Activated CD4-positive, alpha-beta T cell treated with anti-CD3 and anti-CD28 coated beads, Interleukin-2, amount 50 U/mL, for 4 hours (primary cell): ENCODE results near the gene PITPNC1.
"Not testable (repeated sequence)": the region's sequence is repeated elsewhere in the genome, so short reads cannot be mapped to it uniquely, and the experiment has no call there.

ENCODE experiments used
- DNase-seq, 2 experiments: peaks; one replicate each; pipeline ENCODE4 v3.0.0-alpha.2; 2020

Gene PITPNC1

DNA sequence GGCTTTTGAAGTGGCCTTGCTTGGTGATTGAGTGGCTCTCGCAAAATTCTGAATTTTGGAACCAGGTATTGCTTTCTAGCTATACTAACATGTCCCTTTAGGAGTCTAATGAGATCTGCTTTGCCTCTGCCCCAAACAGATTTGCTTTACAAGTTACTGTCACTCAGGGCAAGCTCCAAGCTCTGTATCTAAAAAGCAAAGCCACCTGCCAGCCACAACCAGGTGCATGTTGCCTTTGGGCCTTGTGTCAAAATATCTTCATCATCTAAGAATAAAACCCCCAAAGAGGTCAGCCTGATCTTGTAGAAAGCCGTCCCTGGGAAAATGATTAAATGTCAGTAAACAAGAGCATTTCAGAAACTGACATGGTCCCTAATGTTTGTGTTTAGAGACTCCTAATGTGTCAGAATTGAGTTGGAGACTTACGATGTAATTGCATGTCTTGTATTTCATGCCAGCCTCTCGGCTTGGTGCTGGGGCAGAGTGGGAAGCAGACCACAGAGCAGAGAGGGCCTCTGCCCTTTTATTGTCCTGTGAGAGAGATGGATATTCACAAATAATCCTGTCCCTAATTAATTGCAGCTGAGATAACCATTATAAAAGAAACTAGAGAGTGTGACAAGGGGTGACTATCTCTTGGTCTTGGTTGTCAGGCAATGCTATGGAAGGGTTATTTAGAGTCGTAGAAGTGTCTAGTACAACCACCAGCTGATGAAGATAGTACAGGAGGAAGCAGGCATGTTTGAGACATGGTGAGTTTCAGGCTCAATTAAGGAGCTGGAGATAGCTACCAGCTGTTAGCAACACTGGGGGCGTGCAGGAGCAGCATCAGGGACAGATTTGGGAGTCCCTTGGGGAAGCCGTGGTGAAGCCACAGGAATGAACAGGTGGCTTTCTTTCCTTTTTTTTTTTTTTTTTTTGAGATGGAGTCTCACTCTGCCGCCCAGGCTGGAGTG is 90.7 kb downstream of the PITPNC1 start:
- DNase-seq: no peak

DNA sequence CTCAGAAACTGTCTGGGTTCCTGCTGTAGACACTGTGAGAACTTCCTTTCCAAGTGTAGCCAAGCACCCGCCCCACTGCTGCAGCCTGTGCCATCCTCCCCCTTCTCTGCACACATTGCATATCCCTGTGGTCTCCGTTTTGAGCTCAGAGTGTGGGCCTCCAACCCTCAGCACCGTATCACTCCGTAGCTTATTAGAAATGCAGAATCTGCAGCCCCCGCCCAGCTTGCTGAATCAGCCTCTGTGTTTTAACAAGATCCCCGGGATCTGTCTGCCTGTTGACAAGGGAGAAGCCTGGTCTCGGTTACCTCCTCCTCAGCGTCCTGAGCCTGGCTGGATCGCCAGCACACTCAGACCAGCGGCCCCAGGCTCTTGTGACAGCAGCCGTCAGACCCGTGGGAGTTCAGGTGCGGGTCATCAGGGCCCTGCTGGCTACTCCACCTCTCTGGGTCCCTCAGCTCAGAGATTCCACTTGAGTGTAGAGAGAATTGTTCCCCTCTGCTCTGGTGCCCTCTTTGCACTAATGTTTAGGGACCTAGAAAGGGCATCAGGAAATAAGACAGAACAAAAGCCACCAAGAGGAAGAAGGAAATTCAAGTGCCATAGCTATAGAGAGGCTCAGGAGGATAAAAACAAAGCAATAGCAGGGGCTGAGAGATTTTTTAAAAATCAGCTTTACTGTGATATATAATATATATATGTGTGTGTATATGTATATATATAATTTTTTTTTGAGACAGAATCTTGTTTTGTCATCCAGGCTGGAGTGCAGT is 92.3 kb downstream of the PITPNC1 start:
- peak; percentile 25 to 32 for DNase-seq

DNA sequence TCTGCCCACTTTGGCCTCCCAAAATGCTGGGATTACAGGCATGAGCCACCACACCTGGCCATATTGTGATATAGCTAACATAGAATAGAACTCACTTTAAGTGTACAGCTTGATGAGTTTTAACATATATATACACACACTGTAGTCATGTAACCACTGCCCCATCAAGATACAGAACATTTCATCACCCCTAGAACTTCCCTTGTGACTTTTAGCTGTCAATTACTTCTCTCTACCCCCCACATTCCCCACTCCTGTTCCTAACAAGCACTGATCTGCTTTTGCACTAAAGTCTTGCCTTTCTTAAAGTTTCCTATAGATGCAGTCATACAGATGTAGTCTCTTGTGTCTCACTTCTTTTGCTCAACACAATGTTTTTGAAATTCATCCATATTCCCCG is 93.1 kb downstream of the PITPNC1 start:
- DNase-seq: no peak

DNA sequence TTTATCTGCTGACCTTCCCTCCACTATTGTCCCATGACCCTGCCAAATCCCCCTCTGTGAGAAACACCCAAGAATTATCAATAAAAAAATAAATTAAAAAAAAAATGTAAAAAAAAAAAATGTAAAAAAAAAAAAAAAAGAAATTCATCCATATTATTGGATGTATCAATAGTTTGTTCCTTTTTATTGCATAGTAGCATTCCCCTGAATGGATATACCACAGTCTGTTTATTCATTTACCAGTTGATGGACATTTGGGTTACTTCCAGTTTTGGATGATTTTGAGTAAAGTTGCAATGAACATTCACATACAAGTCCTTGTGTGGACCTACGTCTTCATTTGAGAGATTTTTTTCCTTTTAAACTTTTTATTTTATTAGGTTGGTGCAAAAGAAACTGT is 94.0 kb downstream of the PITPNC1 start:
- DNase-seq: no peak

DNA sequence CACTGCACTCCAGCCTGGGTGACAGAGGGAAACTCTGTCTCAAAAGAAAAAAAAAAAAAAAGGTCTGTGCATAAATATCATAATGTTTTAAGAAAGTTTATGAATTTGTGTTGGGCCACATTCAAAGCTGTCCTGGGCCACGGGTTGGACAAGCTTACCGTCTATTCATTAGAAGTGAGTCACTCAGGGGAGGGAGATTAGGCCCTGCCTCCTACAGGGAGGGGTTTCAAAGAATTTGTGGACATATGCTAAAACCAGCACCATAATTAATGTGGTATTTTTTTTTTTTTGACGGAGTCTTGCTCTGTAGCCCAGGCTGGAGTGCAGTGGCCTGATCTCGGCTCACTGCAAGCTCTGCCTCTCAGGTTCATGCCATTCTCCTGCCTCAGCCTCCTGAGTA is 95.5 kb downstream of the PITPNC1 start:
- not testable (repeated sequence) for DNase-seq

DNA sequence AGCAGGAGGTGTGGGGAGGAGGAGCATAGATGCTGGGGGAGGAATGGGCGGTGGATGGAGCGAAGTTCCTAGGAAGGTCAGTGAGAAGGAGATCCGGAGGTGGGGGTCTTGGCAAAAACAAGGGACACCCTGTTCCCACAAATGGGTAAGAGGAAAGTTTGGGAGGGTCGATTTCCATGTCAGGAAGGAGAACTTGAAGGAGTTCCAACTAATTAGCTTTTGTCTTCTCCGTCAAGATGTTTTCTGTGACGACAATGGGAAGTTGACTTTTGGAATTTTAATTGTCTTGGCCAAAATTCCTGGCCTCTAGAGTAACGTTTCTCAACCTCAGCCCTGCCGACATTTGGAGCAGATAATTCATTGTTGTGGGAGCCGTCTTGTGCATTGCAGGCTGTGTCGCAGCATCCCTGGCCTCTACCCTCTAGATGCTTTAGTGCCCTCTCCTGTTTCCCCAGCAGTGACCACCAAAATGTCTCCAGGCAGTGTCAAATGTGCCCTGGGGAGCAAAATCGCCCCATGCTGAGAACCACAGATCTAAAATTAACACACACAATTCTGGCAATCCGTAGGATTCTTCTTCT is 97.1 kb downstream of the PITPNC1 start:
- DNase-seq: no peak

DNA sequence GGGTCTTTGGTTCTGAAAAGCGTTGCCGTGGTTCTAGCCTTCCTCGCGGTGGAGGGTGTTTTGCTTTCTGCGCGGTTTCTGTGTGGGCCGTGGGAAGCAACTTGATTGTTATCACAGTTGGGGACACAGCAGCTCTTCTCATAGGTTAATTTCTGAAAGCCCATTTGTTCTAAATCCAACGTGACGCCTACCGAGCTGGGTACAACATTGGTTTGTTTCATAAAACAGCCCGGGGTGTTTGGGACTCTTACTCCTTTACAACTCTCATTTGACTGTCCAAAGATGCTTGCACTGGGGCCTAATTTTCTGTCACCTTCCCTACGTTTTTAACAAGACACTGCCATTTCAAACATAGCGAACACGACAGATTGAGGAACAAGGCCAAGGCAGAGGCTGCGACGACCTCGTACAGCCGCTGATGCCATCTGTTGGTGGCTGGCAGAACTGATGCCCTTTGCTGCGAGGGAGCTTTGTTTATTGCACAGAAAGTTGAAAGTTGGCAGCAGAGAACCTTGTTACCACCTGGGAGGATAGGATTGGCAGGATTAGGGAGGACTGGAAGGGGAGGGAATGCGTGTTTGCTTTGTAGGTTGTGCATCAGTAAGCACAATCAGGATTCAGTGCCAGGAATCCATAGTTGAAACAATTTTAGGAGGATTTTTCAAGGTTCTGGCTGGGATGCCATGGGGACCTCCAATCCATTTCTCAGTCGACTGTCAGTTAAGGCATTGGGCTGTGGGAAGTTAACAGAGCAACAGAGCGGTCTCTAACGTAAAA is 98.3 kb downstream of the PITPNC1 start:
- DNase-seq: peak; percentile 84 to 86

DNA sequence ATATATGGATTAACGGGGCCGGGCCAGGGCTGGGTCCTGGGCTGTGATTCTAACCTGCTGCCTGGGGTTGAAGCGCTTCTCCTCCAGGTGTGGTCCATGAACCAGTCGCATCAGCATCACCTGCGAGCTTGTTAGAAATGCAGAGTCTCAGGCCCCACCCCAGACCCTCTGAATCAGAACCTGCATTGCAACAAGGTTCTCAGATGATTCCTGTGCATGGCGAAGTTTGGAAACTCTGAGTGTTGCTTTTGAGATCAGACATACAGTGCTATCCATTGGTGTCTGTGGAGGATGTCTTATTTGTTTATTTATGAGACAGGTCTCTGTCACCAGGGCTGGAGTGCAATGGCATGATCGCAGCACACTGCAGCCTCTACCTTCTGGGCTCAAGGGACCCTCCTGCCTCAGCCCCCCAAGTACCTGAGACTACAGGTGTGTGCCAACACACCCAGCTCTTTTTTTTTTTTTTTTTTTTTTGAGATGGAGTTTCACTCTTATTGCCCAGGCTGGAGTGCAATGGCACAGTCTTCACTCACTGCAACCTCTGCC is 99.8 kb downstream of the PITPNC1 start:
- no peak for DNase-seq

DNA sequence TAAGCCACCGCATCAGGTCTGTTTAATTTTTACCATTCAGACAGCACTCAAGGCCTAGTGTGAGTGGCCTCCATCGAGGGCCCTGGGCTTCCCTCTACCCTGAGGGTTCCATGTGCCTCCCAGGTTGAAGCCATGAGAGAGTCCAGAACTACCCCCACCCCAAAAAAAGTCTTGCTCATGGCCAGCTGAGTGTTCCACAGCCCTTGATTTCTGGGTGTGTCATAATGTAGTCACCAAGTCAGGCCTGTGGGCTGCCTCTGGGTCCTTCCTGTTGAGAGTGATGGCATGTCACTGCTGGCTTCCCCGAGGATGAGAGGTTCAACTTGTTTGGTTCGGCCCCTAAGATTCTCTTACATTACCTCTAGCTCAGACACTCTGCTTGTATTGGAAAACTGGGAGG is 100.6 kb downstream of the PITPNC1 start:
- peak; percentile 40 to 47 for DNase-seq

DNA sequence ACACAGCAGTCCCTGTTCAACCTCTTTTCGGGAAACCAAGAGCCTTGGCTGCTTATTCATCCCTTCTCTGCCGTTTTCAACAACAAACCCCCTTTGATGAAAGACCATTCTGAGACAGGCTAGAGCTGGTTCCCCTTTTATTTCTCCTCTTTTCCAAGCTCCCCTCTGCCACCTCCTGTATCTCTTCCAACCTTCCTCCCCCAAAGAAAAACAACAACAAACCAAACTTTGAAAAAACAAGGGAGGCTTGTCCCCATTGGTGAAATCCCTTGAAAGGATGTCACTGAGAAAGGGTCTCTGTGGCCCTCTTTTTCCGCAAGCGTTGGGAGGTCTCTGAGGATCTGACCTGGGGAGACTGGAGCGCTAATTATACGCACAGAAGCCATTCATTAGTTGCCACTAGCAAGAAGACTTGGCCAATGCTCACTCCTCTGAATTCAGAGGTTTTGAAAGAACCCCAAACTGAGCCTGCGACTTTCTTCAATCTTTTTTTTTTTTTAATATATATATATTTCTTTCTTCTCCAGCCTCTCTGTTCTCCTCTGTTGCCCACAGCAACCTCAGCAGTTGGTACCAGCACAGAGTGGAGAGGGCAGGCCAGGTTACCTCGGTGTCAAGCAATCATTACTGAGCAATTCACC is 101.4 kb downstream of the PITPNC1 start:
- DNase-seq: no peak

DNA sequence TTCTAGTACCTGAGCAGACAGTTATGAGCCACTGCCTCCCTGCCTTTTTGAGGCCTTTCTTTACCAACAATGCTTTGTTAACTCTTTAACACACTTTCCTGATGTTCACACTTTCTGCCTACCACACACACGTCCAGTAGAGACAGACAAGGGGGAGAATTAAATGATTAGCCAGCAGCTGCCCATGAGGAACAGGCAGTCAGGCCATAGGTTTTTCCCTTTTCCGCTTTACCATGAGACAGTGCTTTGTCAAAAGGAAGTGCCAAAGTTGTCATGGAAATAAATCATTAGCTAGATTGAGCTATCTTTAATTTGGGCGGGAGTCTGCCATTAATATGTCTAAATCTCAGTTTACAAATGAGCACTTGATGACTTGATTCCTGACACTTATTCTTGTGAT is 102.1 kb downstream of the PITPNC1 start:
- DNase-seq: no peak

DNA sequence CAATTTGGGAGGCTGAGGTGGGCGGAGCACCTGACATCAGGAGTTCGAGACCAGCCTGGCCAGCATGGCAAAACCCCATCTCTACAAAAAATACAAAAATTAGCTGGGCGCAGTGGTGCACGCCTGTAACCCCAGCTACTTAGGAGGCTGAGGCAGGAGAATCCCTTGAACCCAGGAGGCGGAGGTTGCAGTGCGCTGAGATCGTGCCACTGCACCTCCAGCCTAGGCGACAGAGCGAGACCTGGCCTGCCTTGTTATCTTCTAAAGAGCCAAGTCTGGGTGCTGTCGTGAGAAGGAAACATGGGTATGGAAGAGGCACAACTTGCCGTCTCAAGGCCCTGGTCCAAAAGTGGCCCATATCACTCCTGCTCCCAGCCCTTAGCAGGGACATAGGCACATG is 103.9 kb downstream of the PITPNC1 start:
- DNase-seq: not testable (repeated sequence)

DNA sequence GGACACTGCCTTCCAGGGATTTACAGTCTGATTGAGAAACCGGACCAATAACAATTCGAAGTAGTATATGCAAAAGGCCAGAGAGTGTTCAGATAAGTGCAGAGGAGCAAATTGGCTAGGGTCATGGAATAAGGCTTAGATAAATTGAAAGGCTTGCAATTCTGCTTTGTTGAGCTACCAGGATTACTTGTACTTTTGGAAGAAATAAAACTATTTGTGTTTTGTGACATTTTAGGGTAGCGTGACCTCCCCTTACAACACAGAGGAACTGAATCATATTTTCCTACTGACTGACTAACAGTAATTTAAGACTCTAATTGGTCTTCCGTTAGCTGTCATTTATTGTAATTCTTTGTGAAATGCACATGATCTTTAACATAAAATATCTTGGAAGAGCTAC is 104.7 kb downstream of the PITPNC1 start:
- DNase-seq: no peak

DNA sequence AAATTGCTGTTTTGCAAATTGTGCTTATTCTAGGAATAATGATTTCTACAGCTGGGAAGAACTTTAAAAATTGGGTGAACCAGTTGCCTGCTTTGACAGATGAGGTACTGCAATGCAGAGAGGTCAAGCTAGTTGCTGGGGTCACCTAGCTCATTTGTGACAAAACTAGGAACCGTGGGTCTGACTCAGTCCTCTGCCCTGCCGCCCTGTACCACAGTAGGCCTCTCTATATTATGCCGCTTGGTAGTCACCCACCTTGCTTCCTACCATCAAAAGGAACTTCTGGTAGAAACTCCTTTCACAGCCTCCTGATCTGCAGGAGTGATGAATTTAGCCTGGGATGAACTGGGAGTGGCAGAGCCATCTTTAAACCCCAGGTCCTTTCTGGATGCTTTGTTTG is 105.7 kb downstream of the PITPNC1 start:
- no peak for DNase-seq

DNA sequence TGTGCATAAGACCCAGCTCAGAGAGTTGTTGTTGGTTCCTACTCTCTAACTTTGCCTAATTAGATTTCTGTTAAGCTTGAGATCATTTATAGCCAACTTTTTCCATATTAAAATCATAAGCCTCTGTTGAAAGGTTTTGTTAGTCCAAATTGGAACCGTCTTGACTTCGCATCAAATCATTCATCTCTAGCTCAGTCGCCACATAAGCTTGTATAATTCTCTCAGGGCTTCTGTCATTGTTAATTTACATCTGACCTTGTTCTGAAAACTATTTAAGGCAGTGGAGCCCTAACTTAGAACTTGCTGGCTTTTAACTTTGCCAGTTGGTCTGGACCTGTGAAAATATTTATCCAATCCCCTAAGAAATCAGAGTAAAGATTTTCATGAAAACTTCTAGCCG is 107.2 kb downstream of the PITPNC1 start:
- DNase-seq: no peak

DNA sequence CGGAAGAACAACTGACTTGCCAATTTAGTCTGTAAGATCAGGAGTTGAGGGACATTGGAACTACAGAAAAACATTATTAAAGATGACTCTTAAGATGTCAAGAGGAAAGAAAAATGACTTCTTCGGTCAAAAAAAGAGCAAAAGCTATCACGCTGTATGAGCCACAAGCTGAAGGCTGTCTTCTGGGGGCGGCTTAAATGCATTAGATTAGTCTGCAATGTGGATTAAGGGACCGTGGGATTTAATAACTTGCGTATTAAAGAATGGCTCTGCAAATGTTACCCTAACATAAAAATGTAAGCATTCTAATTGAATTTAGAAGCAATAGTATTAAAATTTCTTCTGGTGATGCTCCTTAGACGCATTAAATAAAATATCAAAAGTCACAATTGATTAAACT is 108.6 kb downstream of the PITPNC1 start:
- DNase-seq: no peak

DNA sequence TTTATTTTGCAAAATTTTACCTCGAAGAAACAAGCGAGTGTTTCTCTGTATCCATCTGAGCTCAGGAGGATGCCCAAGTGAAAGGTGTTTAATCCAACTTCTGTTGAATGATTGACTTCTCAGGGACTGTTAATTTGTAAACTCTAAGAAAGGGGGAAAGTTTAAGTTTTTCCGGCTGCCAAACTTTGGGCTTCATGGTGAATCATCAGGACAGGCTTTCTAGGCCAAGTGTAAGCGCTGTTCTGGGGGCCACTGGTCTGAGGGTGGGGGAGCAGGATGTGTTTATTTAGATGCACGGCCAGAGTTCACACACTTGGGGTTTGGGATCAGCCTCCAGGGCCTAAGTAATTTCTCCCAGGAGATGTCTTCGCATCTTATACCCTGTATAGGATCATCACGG is 110.4 kb downstream of the PITPNC1 start:
- DNase-seq: no peak

DNA sequence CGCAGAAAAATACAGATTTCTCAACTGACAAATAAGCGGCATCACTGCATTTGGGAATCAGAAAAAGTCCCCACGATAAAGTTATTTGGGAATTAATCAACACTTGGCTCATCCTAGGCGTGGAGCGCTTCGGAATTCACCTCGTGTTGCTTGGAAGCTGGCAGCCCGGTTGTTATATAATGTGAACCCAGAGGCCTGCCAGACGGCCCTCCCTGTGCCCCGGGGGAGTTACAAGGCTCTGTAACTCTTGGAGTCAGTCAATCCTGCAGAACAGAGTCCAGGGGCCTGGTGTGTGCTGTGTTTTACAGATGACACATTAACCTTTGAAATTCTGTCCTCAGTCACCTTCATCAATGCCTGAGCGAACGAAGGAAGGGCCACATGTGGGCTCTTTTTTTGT is 111.1 kb downstream of the PITPNC1 start:
- DNase-seq: no peak

DNA sequence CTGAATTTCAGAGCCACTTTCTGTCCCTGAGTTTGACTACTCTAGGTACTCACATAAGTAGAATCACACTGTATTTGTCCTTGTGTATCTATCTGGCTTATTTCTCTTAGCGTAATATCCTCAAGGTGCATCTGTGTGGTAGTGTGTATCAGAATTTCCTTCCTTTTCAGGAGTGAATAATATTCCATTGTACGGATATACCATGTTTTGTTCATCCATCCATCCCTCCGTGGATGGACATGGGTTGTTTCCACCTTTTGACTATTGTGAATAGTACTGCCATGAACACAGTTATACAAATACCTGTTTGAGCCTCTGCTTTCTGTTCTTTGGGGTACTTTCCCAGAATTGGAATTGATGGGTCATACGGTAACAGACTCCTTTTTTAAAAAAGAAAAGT is 111.7 kb downstream of the PITPNC1 start:
- no peak for DNase-seq

DNA sequence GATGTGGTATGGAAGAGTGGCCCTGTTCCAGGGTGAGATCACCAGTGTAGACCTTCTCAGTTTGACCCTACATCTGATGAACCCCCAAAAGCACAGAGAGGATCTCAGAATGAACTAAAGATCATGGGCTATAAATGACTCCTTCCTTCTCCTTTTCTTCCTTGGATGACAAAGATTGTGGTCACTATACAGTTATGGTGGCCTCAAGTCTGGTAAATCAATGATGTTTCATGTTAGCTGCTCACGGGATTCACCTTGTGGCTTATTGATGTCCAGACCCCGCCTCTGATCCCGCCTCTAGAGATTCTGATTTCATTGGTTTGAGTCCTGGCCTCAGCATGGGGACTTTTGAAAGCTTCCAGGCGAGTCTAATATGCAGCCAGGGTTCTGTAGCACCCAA is 112.2 kb downstream of the PITPNC1 start:
- no peak for DNase-seq

DNA sequence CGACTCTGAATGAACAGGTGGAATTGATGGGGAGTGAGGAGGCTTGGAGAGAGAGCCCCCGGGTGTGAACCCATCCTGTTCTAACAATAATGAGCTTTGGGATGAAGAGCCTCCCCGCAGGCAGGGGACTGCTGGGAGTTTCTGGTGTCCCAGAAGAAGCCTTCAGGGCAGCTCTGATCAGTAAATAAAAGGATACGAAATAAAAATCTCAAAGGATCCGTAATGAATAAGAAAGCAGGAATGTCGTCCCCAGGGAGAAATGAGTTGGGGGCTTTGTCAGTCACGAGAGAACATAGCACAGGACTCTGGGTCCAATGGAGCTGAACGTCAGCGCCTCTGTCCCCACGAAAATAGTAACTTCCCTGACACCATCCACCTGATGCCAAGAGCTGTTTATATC is 113.4 kb downstream of the PITPNC1 start:
- DNase-seq: no peak
